A549 (cell line): ENCODE measurements around the gene ISG15.

ENCODE experiments used
- BHLHE40 ChIP-seq: IDR thresholded peaks from 2 replicates; pipeline ENCODE4 v1.6.1; 2012; ENCODE audit warnings: low read depth, low read length, inconsistent platforms
- EP300 ChIP-seq, 2 experiments: fragments of >200 bp; sonication (Bioruptor Twin); formaldehyde crosslinking; IDR thresholded peaks; 2 replicates in 1 of 2; 3 replicates in 1 of 2; pipeline ENCODE4 v1.6.1; 2016 to 2017
- MYC ChIP-seq: IDR thresholded peaks from 2 replicates; pipeline ENCODE4 v1.6.1; 2012; ENCODE audit warnings: mild to moderate bottlenecking, inconsistent platforms, low read length, improper control_type of control experiment, borderline replicate concordance
- NFE2L2 ChIP-seq: fragments of 150-350 bp; conservative IDR thresholded peaks from 2 replicates; pipeline ENCODE4 v1.6.1; 2014; ENCODE audit warnings: low read length
- POLR2A ChIP-seq: IDR thresholded peaks from 2 replicates; pipeline ENCODE4 v1.6.1; 2012; ENCODE audit warnings: mild to moderate bottlenecking, low read length
- RAD21 ChIP-seq, 2 experiments: fragments of >200 bp in 1 of 2; sonication (Bioruptor Twin) in 1 of 2; formaldehyde crosslinking in 1 of 2; IDR thresholded peaks in 1 of 2; conservative IDR thresholded peaks in 1 of 2; 2 replicates in 1 of 2; 3 replicates in 1 of 2; pipeline ENCODE4 v1.6.1; 2012 to 2018; ENCODE audit warnings: inconsistent platforms in 1 of 2
- RARB ChIP-seq: fragments of 250-450 bp; sonication (Bioruptor Pico); IDR thresholded peaks from 2 replicates; pipeline ENCODE4 v1.8.0; 2021; ENCODE audit warnings: mild to moderate bottlenecking, moderate library complexity
- RCOR1 ChIP-seq: fragments of 150-350 bp; IDR thresholded peaks from 2 replicates; pipeline ENCODE4 v1.6.1; 2014; ENCODE audit warnings: antibody characterized with exemption, low read length, low read depth
- TF ChIP-seq, protein P1 (sequence below): fragments of >200 bp; sonication (Bioruptor Twin); formaldehyde crosslinking; IDR thresholded peaks from 3 replicates; pipeline ENCODE4 v1.5.1; 2016
- TF ChIP-seq, protein P2 (sequence below): IDR thresholded peaks from 2 replicates; pipeline ENCODE4 v1.6.1; 2012
- TF ChIP-seq, protein P3 (sequence below): fragments of 200-600 bp; sonication (generic); IDR thresholded peaks from 2 replicates; pipeline ENCODE4 v1.6.1; 2016; ENCODE audit warnings: antibody characterized with exemption, mild to moderate bottlenecking, moderate library complexity

DNA sequence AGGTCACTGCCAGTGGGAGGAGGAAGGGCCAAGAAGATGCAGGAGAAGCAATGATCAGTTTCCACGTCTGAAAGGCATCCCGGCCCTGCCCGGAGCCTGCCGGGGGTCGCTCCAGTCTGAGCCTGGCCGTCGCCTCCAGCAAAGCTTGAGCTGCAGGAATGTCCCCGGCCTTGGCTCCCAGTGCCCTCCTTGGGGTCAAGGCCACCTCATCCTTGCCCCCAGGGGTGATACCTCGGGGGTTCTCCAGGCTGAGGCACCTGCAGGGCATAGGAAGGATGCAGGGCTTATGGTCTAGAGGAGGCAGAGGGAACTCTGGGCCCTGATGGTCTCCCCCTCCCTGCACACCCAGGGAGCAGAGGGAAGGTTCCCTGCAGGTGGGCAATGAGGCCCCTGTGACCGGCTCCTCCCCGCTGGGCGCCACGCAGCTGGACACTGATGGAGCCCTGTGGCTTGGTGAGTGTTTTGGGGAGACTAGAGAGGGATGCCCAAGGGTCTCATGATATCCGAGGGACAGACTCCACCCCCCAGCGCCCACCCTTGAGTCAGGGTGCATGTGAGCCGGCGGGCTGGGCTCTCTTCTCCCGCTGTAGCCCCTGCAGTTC lies 40.9 kb downstream of the ISG15 start:
- no peak for TF ChIP-seq POLR2A
- TF ChIP-seq NFE2L2, result no peak
- TF ChIP-seq, protein P1, sequence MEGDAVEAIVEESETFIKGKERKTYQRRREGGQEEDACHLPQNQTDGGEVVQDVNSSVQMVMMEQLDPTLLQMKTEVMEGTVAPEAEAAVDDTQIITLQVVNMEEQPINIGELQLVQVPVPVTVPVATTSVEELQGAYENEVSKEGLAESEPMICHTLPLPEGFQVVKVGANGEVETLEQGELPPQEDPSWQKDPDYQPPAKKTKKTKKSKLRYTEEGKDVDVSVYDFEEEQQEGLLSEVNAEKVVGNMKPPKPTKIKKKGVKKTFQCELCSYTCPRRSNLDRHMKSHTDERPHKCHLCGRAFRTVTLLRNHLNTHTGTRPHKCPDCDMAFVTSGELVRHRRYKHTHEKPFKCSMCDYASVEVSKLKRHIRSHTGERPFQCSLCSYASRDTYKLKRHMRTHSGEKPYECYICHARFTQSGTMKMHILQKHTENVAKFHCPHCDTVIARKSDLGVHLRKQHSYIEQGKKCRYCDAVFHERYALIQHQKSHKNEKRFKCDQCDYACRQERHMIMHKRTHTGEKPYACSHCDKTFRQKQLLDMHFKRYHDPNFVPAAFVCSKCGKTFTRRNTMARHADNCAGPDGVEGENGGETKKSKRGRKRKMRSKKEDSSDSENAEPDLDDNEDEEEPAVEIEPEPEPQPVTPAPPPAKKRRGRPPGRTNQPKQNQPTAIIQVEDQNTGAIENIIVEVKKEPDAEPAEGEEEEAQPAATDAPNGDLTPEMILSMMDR, result no peak
- TF ChIP-seq EP300 (IDR thresholded peaks at IDR 0.05), result no peak
- TF ChIP-seq, protein P2, sequence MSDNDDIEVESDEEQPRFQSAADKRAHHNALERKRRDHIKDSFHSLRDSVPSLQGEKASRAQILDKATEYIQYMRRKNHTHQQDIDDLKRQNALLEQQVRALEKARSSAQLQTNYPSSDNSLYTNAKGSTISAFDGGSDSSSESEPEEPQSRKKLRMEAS, result no peak
- no peak for TF ChIP-seq RCOR1
- TF ChIP-seq RAD21 (conservative IDR thresholded peaks at IDR 0.05 in 1 of 2, IDR thresholded peaks at IDR 0.05 in 1 of 2), result no peak
- TF ChIP-seq BHLHE40, result no peak
- TF ChIP-seq, protein P3, sequence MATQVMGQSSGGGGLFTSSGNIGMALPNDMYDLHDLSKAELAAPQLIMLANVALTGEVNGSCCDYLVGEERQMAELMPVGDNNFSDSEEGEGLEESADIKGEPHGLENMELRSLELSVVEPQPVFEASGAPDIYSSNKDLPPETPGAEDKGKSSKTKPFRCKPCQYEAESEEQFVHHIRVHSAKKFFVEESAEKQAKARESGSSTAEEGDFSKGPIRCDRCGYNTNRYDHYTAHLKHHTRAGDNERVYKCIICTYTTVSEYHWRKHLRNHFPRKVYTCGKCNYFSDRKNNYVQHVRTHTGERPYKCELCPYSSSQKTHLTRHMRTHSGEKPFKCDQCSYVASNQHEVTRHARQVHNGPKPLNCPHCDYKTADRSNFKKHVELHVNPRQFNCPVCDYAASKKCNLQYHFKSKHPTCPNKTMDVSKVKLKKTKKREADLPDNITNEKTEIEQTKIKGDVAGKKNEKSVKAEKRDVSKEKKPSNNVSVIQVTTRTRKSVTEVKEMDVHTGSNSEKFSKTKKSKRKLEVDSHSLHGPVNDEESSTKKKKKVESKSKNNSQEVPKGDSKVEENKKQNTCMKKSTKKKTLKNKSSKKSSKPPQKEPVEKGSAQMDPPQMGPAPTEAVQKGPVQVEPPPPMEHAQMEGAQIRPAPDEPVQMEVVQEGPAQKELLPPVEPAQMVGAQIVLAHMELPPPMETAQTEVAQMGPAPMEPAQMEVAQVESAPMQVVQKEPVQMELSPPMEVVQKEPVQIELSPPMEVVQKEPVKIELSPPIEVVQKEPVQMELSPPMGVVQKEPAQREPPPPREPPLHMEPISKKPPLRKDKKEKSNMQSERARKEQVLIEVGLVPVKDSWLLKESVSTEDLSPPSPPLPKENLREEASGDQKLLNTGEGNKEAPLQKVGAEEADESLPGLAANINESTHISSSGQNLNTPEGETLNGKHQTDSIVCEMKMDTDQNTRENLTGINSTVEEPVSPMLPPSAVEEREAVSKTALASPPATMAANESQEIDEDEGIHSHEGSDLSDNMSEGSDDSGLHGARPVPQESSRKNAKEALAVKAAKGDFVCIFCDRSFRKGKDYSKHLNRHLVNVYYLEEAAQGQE, result no peak
- TF ChIP-seq MYC, result no peak
- TF ChIP-seq RARB (CRISPR knock-in tag), result no peak
